NK-92 (cell line): ENCODE measurements around the gene RABGAP1L.
"Not testable (repeated sequence)": the region's sequence is repeated elsewhere in the genome, so short reads cannot be mapped to it uniquely, and the experiment has no call there.

Experiments used
- DNase-seq: peaks from one replicate; lab custom pipeline; 2025; ENCODE audit not compliant: unreplicated experiment; lab: John Stamatoyannopoulos, UW

Gene RABGAP1L

DNA sequence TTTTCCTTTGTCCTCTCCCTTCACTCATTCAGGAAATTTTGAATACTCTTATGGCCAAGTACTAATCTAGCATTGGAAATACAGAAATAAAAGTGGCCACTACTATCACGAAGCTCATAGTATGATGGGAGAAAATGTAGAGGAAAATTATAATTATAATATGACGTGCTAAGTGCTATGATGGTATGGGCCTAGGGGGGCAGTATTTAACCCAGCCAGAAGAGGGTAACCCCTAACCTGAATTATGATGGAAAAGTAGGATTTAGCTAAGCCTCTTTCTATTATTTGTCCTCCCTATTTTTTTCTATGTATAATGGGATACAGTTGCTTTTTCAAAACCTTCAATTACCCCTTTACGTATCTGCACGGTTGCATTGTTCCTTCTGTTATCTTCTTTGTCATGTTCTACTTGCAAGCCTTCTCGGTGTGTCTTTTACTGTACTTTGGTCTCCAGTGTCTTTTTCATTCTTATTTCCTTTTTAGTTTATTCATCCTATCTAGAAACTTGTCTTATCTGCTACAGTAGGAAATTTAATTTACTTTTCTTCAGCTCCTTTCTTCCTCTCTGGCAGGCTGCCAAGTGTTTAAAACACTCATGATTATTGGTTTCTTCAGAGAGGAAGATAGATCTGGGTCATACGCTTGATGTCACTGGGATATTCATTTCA, 199.6 kb downstream of the RABGAP1L start:
- no peak for DNase-seq

DNA sequence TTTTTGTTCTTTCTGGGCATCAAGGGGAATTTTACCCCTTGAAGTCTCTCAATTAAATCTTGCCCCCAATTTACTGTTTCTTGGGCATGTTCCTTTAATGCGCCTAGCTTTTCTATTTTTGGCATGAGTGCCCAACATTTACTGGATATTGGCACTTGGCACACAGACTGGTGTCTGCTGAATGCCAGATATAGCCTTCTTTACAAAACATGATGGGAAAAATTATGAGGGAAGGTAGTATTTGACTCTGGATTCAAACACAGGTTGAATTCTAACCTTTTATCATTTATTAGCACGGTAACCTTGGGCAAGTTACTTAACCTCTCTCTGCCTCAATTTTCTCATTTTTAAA, 200.1 kb downstream of the RABGAP1L start:
- no peak for DNase-seq

DNA sequence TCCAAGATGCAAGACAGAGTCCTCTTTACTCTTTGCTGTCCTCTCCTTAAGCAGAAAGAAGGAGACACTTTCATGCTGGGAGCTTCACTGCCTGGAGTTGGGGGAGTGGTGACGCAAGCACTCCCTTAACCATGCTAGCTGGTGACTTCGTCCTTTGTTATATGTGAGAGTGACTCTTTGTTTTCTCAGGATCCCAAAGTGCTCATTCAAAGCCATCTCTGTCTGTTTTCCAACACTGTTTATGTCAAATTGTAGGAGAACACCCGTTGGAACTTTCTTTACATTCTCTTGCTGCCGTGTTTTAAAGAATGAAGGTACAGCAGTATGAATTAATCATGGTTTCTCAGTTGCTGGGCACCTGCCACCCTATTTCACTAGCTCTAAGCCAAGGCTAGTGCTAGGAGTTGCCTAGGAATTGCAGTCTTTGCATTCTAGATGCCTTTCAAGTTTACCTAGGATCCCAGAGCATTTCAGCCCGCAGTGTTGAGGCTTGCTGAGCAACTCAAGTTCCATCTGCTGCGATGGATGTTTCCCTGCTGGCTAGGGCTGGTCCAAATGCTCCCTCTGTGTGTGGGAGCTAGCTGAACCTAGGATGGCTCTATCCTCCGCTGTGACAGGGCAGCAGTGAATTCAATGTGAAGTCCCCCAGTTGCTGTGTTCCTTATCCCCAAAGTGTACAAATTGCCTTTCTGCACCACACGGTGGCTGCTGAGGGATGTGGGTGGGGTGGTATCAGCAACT, 205.8 kb downstream of the RABGAP1L start:
- no peak for DNase-seq

DNA sequence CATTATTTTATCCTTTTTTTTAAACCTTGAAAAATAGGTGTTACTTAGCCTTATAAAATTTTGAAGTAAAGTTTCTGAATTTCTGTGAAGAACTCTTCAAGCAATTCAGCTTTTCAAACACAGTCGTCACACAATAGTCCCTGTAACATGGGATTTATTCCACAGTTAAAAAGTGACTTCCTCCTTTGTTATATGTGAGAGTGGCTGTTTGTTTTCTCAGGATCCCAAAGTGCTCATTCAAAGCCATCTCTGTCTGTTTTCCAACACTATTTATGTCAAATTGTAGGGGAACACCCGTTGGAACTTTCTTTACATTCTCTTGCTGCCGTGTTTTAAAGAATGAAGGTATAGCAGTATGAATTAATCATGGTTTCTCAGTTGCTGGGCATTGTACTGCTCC, 207.6 kb downstream of the RABGAP1L start:
- DNase-seq: no peak

DNA sequence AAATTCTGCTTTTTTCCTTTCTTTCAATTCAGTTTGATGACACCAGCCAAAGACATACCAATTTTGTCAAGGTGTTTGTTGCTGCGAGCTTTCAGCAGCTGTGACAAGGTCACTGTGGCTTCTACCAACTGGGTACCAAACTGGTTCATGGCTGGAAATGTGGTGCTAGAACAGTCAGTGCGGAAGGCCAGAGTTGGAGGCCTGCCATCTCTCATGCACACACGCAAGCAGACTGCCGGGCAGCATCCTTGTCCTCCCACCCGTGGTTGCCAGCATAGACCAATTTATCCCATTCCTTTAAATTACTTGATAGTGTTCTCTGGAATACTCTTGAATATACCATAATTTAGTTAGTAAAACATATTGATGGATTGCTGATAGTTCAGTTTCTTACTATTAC, 208.6 kb downstream of the RABGAP1L start:
- DNase-seq: no peak

DNA sequence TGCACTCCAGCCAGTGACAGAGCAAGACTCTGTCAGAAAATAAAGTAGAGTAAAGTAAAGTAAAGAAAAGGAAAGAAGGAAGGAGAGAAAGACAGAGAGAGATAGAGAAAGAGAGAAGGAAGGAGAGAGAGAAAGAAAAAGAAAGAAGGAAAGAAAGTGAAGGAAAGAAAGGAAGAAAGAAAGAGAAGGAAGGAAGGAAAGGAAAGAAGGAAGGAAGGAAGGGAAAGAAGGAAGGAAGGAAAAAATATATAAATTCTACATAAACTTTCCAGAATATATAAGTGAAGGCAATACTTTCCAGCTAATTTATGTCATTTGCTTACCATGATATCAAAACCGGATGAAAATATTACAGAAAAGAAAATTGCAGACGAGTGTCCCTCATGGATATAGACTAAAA, 216.7 kb downstream of the RABGAP1L start:
- DNase-seq: no peak

DNA sequence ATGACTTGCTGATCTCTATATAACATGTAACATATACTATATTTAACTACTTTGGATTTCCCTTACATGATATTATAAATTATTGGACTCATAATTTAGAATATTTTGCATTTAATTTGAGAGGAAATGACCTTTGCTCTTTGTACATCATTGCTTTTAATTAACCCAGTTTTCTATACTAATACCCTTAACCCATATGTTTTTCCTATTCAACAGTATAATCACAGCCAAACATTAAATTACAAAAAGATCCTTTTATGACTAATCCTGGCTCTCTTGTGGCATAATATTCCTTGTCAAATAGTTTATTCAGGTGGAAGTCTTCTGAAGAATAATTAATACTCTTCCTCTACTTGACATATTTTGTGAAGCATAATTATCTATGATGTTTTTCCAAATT, 232.4 kb downstream of the RABGAP1L start:
- DNase-seq: no peak

DNA sequence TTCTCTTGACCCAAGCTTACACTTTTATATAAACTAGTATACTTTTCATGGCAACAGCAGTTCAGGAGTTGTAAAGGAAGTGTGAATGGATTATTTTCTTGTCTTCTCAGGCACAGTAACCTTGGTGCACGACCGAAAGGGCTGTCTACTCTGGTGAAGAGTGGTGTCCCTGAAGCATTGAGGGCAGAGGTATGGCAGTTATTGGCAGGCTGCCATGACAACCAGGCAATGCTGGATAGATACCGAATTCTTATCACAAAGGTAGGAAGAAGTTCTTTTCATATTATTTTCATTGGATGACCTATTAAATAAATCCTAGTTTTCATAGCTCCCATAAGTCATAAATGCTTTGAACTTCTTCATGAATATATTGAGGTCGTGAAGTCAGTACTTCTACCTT, 234.6 kb downstream of the RABGAP1L start:
- DNase-seq: no peak

DNA sequence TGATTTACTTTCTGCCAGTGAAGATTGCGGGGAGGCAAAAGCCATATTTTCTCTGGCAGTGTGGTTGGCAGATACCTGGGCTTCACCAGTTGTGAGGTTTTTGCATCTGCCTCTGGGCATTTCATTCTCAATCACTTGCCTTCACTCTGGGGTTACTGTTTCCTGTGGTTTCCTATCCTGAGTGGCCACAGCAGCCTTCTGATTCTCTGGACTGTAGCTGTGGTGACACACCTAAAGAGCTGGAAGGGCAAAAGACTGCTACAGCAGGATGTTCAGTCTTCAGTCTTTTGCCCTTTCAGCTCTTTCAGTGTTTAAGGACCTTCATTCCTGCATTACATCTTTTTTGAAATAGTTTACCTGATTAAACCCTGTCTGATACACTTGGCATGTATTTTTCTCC, 237.9 kb downstream of the RABGAP1L start:
- DNase-seq: no peak

DNA sequence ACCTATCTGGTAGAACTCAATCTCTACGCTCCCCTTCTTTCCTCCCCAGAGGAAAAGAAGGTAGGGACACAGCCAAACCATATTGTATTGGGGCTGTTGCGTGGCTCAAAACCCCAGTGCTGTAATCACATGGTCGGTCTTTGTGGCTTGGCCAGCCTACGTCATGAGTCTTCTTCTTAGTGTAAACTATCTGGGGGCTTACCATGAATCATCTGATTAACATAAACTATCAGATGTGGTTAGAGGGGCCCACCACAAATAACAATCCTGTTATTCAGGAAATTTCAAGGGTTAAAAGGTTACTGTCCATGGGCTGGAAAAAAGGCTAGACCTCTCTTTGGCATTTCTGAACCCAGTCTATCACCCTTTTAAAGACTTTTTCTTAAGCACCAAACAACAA, 238.9 kb downstream of the RABGAP1L start:
- DNase-seq: no peak

DNA sequence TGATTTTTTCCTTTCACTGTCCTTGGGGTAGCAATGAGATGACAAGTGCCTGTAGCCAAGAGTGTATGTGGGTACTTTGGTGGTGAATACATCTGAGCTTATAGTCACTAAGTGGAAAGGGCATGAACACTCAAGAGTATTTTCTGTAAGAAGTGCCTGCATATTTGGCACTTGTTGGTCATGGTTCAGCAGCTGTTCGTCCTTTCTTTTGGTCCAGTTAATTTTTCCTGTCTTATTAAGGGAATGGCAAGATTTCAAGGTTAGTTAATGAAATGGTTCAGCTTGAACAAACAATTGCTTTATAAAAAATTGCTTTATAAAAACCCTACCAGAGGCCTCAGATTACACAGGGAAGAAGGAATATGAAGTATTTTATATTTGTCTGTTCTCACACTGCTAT, 239.9 kb downstream of the RABGAP1L start:
- no peak for DNase-seq

DNA sequence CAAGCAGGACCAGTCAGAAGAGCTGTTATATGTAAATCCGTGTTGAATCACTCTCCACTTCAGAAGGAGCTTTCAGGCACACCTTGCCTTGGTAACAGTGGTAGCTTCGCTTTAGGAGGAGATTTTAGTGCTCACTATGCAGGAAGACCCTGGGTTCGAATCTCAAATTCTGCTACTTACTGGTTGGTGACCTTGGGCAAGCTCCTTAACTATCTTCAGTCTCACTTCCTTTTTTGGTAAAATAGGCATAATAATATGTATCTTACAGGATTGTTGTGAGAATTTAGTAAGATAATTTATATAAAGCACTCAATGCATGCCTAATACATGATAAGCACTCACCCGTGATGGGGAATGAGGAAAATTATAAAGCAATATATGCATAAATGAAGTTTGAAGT, 241.8 kb downstream of the RABGAP1L start:
- DNase-seq: no peak

DNA sequence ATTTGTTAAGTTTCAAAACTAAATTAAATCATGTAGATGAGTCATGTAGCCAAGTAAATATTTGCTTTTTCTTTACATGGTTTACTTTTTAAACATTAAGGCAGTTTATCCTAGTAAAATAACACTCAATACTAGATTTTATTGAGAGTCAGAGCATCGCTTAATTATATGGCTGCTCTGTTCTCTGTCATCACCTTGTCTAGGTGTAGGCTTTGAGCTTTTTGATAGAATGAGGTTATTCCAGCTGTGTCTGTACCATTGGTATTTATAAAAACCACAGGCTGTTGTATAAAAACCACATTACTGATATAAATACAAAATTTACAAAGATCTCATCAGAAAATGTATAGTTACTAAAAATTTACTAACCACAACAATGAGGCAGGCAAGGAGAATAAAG, 245.9 kb downstream of the RABGAP1L start:
- no peak for DNase-seq

DNA sequence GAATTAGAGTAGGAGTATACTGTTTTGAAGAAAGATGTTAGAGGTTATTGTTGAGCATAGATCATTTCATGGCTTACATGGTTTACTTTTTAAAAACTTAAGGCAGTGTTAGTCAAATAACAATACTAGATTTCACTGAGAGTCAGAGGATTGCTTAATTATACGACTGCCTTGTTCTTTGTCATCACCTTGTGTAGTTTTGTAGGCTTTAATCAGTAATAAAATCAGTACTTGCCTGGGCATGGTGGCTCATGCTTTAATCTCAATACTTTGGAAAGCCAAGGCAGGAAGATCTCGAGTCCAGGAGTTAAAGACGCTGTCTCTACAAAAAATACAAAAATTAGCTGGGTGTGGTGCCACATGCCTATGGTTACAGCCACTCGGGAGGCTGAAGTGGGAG, 247.1 kb downstream of the RABGAP1L start:
- no peak for DNase-seq

DNA sequence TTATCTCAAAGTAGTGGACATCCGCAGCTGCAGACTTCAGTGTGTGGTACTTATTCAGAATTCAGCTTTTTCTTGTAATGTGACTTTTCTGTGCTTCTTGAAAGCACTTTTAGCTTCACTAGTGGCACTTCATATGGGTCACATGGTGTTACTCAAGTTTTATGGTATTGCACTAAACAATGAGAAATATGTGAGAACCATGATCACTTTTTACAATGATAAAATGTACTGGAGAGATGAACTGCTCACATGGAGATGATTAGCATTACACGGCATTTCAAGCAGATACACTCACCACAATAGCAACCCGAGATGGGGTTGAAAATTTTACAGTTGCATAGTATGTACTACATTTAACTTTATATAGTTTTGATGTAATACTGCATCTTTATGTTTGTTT, 248.3 kb downstream of the RABGAP1L start:
- DNase-seq: no peak

DNA sequence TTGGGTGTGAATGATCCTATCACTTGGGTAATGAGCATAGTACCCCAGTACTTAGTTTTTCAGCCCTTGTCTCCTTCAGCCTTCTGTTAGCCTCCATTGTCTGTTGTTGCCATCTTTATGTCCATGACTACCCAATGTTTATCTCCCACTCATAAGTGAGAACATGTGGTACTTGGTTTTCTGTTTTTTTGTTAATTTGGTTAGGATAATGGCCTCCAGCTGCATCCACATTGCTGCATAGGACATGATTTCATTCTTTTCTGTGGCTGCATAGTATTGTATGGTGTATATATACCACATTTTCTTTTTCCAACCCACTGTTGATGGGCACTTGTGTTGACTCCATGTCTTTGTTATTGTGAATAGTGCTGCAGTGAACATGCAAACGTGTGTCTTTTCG, 248.8 kb downstream of the RABGAP1L start:
- DNase-seq: no peak

DNA sequence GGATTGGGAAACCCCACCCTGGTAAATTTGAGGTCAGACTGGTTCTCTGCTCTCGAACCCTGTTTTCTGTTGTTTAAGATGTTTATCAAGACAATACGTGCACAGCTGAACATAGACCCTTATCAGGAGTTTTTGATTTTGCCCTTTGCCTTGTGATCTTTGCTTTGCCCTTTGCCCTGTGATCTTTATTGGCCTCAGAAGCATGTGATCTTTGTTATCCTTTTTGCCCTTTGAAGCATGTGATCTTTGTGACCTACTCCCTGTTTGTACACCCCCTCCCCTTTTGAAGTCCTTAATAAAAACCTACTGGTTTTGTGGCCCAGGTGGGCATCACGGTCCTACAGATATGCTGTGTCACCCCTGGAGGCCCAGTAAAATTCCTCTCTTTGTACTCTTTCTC, 250.5 kb downstream of the RABGAP1L start:
- DNase-seq: not testable (repeated sequence)

DNA sequence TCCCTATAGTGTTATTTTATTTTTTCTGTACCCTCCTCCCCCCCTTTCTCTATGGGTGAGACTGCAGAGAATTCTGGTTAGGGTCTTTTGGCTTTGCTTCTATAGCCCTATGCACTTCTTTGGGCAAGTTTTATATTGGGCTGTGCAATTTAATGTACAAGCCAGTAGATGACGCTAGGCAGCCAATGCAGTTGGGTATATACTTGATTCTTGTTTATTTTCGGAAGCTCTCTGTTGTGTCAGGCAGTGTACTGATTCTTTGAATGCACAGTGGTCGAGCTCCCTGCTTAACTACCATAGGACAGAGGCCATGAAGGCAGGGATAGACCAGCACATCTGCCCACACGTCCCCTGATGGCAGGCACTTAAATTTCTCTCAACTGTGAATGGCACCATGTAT, 254.3 kb downstream of the RABGAP1L start:
- no peak for DNase-seq

DNA sequence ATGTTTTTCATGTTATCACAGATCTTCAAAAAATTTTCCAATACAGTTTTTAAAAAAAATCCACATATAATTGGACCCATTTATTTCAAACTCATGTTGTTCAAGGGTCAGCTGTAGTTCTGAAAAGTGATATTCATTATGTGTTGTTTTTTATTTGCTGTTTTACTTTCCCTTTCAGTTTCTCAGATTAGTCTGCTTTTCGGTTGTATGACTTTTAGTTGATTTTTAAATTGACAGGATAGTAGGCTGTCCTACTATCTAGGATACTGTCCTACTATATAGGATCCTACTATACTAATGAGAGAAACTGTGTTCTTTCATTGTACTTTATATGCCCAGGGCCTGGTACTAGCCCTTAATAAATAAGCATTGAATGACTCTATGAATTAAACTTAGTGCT, 254.9 kb downstream of the RABGAP1L start:
- DNase-seq: no peak

DNA sequence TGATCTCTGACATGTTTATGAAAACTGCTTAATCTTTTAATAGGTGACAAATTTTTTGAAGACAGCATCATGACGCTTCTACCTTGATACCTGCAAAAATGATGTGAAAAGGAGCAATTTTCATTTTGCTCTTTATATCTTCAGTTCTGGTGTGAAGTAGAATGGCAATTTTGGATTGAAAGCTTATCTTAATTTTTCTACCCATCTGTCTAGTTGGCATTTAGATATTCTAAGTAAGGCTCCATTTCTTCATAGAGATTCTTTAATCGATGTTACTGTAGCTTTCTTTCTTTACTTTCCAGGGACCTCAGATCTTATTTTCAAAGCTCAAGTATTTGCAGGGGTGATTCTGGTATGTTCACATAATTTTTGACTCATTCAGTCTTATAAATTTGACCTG, 256.2 kb downstream of the RABGAP1L start:
- no peak for DNase-seq

DNA sequence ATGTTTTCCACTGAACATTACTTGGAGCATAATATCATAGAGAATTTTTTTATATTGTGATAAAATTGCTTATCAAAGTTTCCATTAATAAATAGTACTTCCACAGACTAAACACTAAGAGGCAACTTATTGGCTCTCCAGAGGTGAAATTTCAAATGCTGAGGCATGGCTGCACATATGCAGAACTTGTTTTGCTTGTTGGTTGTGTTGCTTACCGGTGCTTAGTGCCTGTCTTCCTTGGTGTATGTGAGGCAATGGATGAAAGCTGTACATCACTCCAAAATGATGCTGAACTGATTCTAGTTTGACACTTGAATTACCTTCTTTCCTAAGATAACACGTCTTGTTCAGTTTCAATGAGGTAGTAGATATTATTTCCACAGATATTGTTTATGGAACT, 258.6 kb downstream of the RABGAP1L start:
- no peak for DNase-seq

DNA sequence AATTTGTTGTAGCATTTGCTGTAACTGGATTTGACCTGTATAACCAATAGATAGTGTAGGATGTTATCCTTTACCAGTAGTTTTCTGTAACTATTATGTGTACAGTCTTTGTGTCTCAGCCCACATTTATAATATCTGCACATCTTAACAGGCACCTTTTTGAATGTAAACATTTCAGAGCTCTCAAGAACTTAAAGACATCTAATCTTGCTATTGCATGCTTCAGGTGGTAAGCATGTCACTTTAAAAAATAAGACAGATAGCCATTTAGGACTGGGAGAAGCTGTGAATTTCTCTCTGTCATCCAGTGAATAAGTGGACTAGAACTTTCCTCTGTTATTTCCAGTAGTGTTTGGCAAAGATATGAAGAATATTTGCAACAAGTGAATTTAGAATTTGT, 265.8 kb downstream of the RABGAP1L start:
- DNase-seq: no peak

DNA sequence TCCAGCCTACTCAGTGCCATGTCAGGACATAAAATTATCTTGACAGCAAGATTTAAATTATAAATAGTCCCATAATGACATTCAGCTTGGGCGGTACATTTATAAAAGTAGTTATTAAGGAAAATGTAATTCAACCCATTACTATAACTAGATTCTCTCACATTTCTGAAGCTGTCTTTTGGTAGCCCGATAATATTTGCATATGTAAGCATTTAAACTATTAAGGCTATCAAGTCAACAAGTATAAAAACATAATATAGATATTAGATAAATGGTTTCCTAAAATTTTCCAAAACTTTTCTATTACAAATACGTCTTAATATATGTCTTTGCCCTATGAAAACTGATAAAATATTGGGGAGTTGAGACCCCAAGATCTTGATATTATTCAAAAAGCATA, 266.8 kb downstream of the RABGAP1L start:
- DNase-seq: no peak
